Measurements from ENCODE around the gene CUL4B. TPM values are rescaled to one million over a fixed set of nuclear protein-coding genes. Genes with fewer than 3 reads are reported as not detected.

Gene CUL4B
- total RNA-seq, 4 donors from 2014 or later, result 24.7 to 44.9 (median 33.6) TPM

Small RNA genes within 50 kb of the gene (small RNA-seq; reads per million reads assigned to genes)
- 0 reads per million in 4 donors for gene RNU7-37P

Other genes starting within 250 kb of the CUL4B start
- gene TMEM255A, start 249.5 kb downstream of the CUL4B start, total RNA-seq, result 1 to 10 TPM in 2 of 4 donors, under 1 TPM in 2; 0.13 to 4.0 (median 1.7) TPM
- gene ATP1B4, start 198.9 kb downstream of the CUL4B start, total RNA-seq, result not detected
- gene LAMP2, start 91.7 kb downstream of the CUL4B start, total RNA-seq, result 100 to 1,000 TPM; 112 to 192 (median 117) TPM
- gene MCTS1, start 43.1 kb upstream of the CUL4B start, total RNA-seq, result 10 to 100 TPM; 21.4 to 48.7 (median 36.6) TPM
- gene C1GALT1C1, start 69.1 kb upstream of the CUL4B start, total RNA-seq, result 10 to 100 TPM; 13.8 to 30.6 (median 18.9) TPM